GM19238 (cell line): Measurements from ENCODE around the gene MYMK.

Source experiments
- DNase-seq: peaks from one replicate; pipeline ENCODE4 v3.0.0; 2011; ENCODE audit warnings: low spot score; ENCODE audit not compliant: insufficient read length

MYMK gene

DNA sequence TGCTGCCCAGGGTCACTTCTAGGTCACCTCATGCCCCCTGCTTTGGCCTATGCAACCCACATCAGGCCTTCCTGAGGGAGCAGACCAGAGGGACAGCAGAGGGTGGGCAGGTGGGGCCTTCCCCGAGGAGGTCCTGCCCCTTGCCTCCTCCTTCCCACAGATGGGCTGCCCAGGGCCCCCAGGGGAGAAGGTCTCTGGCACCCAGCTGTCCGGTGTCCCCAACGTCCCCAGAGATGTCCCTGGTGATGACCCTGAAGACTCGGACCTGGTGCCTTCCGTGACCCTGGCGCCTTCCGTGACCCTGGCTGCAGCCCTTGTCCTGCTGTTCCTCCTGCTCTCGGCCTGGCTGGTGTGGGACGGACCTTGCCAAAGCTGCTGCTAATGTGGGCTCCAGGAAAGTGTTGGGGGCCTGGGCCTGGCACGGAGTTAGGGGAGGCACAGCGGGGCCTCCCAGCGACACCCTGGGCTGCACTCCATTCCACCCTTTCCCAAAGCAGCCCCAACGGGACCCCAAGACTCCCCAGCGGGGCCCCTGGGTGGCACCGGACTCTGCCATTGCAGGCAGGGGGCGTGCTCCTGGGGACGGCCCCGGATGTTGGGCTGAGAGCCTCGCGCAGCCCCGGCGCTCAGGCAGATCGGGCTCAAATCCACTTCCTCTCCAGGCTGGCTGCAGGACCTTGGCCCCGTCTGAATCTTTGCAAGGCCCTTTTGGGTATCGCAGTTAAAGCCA is 39.1 kb downstream of the MYMK start:
- peak; percentile 45 for DNase-seq

DNA sequence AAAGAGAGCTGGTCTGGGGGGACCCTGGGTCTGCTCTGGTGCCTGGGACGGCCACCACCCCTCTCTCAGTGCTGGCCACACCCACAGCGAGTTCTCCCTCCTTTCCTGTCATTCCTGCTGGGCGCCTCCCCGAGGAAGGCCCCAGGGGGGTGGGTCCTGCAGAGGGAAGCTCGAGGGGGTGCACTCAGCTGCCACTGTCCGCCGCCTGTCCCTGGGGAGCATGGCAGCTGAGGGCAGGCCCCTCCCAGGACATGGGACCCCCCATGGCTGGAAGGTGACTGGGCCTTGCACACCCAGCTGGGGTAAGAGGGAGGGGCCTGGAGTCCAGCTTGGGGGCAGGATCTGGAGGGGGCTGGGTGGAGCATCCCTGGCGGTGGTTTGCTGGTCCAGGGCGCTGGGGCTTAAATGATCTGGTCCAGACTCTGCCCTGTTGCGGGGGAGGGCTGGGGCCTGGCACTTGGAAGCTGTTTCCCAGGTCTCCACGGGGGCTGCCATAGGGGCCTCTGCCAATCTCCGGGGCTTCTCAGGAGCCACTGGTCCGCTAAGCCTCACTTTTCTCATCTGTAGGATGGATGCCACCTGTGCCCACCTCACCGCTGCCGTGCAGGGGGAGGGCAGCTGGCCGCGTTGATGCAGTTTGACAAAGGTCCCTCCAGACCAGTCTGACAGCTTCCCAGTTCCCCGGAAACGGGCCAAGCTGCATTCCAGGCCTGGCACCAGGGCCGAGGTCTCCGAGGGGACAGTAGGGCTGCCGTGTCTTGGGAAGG is 39.9 kb downstream of the MYMK start:
- DNase-seq: no peak

- no peak for DNase-seq
Observed at GRCh38 chr9:133483611-133484010, 41.1 kb downstream of the MYMK start.

- DNase-seq: peak; percentile 99
Observed at GRCh38 chr9:133478851-133479711, 45.7 kb downstream of the MYMK start, which contains the start of gene SLC2A6. Gene SLC2A6, minus strand, starts transcription at chr9:133479099. Its CDS starts 40 bp downstream, at chr9:133479059.

DNA sequence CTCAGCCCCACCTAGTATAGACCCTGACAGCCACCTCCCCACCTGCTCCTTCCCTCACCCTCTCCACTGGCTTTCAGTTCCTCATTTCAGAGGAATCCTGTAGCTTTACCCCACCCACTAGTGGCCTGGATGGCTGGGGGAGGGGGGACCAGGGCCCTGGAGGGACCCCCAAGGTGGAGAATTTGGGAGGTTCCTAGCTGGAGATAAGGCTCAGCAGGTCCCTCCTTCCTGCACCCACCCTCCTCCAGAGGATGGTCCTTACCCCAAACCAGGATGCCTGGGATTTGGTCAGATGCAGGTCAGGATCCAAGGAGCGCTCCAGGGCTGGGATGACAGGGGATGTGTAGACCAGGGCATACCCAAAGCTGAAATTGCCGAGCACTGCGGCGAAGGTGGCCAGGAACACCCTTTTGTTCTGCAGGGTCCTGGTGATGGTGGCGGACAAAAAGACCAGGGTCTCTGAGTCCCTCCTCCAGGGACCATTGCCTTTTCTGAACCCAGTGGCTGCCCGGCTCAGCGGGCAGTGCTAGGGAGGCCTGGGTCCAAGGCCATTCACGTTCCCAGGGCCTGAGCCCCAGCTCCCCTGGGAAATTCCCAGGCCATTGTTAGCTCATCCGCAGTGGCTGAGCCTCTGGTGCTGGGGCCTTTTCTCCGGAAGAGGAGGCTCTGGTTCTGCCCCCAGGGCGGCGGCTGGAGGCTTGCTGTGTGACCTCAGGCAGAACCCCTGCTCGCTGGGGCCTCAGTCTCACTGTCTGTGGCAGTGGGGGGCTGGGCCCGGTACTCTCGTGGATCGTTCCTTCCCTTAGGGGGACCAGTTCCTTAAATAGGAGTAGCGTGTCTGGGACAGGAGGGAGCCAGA is 46.5 kb downstream of the MYMK start:
- peak; percentile 59 for DNase-seq

GRCh38 chr9:133477461-133477860 is 47.3 kb downstream of the MYMK start:
- no peak for DNase-seq

- DNase-seq: no peak
Observed at GRCh38 chr9:133476941-133477340, 47.8 kb downstream of the MYMK start.

DNA sequence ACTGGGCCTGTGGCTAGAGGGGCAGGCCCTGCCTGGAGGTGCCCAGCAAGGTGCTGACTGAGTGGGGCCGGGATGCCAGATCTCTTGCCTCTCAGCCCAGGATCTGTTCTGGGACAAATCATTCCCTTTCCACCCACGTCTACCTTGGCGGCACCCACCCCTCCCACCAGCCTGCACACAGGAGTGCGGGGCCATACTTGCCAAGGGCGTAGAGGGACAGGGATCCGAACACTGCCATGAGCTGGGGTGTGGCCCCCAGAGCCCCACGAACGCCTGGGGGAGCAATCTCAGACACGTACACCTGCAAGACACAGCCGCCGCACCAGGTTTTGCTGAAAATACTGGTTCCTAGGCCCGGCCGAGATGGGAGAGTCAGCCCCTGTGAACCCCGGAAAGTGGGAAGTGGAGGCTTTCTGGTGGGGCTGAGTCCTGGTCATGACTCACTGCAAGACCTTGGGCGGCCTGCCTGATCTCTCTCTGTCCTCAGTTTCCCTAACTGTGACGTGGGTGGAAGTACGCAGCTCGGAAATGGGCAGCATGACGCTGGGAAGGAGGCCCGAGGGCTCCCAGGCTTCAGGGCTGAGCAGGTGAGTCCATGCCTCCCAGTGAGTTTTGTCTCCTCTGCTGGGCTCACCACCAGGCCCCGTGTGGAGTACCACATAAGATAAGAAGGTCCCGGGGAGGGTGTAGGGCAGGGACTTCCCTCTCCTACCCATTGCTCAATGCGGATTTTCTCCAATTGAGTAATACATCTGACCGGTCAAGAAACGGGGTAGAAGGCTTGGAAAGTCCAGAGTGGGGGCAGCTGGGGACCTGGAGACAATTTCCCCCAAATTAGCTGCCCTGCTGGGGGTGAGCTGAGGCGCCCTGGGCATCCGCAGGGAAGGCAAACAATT is 48.5 kb downstream of the MYMK start:
- no peak for DNase-seq

GRCh38 chr9:133475292-133476012 is 49.3 kb downstream of the MYMK start:
- DNase-seq: no peak

- no peak for DNase-seq
Observed at GRCh38 chr9:133474853-133475252, 49.9 kb downstream of the MYMK start.

DNA sequence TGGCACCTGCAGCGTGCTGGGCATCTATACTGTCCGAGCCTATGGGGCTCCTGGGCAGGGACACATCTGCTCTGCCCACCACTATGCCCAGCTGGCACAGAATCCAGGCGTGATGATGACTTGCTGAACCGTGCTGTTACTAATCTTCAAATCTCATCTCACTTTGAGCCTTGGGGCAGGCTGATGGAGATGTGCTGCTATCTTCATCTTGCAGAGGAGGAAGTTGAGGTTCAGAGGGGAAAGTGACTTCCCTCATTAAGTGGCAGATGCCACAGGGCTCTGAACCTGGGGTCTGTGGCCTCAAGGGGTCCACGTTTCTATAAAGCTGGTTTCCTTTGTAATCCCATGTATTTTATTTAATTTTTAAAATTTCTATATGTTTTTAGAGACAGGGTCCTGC is 50.5 kb downstream of the MYMK start:
- DNase-seq: no peak

DNA sequence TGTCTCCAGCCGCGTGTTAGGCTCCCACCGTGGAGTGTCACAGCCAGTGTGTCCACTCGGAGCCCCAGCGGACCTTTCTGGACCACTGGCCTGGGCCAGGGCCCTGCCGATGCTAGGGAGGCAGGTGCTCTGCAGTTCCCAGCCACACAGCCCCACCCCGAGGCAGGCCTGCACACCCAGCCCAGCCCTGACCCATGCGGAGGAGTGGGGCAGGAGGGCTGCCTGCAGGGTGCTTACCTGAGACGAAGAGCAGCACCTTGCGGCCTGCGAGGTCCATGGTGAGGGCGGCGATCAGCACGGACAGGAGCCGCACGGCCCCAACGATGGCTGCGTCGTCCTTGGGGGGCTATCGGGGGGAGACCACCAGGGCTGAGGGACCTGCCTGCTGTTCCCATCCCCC is 51.0 kb downstream of the MYMK start:
- no peak for DNase-seq

GRCh38 chr9:133472753-133473378 is 51.9 kb downstream of the MYMK start:
- no peak for DNase-seq

DNA sequence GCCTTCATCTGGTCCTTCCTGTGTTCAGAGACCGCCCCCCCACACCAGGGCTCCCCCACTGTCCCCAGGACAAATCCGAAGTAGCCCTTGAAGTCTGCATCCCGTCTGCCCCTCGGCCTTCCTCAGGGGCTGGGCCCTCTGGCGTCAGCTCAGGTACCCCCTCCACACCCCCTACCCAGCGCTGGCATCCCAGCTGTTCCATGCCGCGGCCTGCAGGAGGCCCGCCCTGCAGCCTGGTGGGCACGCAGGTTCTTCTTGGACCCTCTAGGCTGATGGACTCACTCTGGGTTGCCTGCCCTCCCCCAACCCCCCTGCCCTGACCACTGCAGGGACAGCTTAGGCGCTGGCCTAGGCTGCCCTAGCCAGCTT is 52.5 kb downstream of the MYMK start:
- DNase-seq: no peak

DNA sequence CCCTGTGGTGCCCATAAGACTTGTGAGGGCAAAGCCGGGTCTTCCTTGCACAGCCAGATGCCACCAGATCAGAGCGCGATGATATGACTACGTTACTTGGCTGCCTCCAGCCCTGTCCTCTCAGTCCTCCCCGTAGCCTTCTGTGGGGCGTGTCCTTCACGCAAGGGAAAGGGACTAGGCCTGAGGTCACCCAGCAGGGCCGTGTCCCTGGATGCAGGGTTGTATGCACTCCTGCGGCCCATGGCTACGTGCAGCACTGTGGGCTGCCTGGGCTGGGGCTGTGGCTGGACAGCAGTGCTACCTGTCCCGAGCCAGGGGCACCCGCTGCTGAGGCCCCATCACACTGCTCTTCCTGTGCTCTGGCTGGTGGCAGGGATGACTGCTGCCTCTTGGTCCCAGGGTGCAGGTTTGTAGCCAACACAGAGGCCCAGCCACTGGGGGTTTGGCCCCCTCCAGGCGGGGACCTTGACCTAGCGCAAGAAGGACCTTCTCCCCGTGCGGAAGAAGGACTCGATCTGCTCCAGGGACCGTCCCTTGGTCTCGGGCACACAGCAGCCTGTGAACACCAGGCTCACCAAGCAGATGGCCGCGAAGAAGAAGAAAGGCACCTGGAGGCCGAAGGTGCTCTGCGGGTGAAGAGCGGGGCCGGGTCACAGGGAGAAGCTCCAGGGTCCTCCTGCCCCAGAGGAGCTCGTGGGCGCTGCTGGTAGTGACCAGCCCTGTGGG is 53.0 kb downstream of the MYMK start:
- no peak for DNase-seq

GRCh38 chr9:133470988-133471387 is 53.8 kb downstream of the MYMK start:
- no peak for DNase-seq

GRCh38 chr9:133470427-133470924 is 54.3 kb downstream of the MYMK start:
- DNase-seq: no peak
